Limb (tissue), 2 donors: Measurements from ENCODE around the gene ZNF723.
"Not testable (repeated sequence)": the region's sequence is repeated elsewhere in the genome, so short reads cannot be mapped to it uniquely, and the experiment has no call there.

Experiments used
- DNase-seq, 2 donors: peaks; one replicate each; pipeline ENCODE4 v3.0.0-alpha.2; 2016; ENCODE audit errors: extremely low spot score in 2 of 2

ZNF723 gene

GRCh38 chr19:22832031-22832762 lies at the start of gene ZNF723:
ZNF723 (plus strand) TSS chr19:22832291; CDS start chr19:22832380, 89 bp downstream.
- no peak for DNase-seq

GRCh38 chr19:22783651-22784410 lies 48.3 kb upstream of the ZNF723 start, which contains the start of gene ZNF99:
ZNF99 (minus strand) TSS chr19:22784151; CDS start chr19:22784016, 135 bp downstream.
- peak; percentile 42 to 56 for DNase-seq

GRCh38 chr19:22792863-22793262 lies 39.2 kb upstream of the ZNF723 start:
- DNase-seq, result not testable (repeated sequence)

- DNase-seq, result no peak
Observed at GRCh38 chr19:22797040-22797439, 35.1 kb upstream of the ZNF723 start.

- no peak for DNase-seq
Observed at GRCh38 chr19:22806418-22806817, 25.7 kb upstream of the ZNF723 start.

- no peak for DNase-seq
Observed at GRCh38 chr19:22807061-22807835, 24.8 kb upstream of the ZNF723 start.

GRCh38 chr19:22814124-22814523 lies 18.0 kb upstream of the ZNF723 start:
- no peak for DNase-seq

- DNase-seq, result no peak
Observed at GRCh38 chr19:22831211-22831610, 880 bp upstream of the ZNF723 start.

- not testable (repeated sequence) for DNase-seq
Observed at GRCh38 chr19:22857713-22858320, 25.7 kb downstream of the ZNF723 start.

GRCh38 chr19:22882797-22883196 lies 50.7 kb downstream of the ZNF723 start:
- peak in 1 of 2 donors; percentile 1 for DNase-seq

GRCh38 chr19:22893855-22894270 lies 61.8 kb downstream of the ZNF723 start:
- DNase-seq, result no peak

- no peak for DNase-seq
Observed at GRCh38 chr19:22901431-22902130, 69.5 kb downstream of the ZNF723 start.
